Measurements from ENCODE around the gene POLR1E. TPM values are rescaled to one million over a fixed set of nuclear protein-coding genes. Genes with fewer than 3 reads are reported as not detected.

Gene POLR1E
- total RNA-seq, 1 experiment from 2014 or later, result 21.8 TPM

- intact Hi-C loops (cut with micrococcal nuclease; ENCODE audit: unreplicated experiment), result no loop called here
- H3K9me2 ChIP-seq (ENCODE audit: insufficient read depth), result no peaks in the 10 kb centered on the region
- 0 out of 2 replicates have a peak, but pooled peaks cover 7% of the 10 kb centered on the region for H3F3A ChIP-seq (ENCODE audit: insufficient read depth, low read depth)
- TF ChIP-seq EZH2 (IDR thresholded peaks at IDR 0.05; ENCODE audit: low read depth), result no peak
- TF ChIP-seq, protein P1, sequence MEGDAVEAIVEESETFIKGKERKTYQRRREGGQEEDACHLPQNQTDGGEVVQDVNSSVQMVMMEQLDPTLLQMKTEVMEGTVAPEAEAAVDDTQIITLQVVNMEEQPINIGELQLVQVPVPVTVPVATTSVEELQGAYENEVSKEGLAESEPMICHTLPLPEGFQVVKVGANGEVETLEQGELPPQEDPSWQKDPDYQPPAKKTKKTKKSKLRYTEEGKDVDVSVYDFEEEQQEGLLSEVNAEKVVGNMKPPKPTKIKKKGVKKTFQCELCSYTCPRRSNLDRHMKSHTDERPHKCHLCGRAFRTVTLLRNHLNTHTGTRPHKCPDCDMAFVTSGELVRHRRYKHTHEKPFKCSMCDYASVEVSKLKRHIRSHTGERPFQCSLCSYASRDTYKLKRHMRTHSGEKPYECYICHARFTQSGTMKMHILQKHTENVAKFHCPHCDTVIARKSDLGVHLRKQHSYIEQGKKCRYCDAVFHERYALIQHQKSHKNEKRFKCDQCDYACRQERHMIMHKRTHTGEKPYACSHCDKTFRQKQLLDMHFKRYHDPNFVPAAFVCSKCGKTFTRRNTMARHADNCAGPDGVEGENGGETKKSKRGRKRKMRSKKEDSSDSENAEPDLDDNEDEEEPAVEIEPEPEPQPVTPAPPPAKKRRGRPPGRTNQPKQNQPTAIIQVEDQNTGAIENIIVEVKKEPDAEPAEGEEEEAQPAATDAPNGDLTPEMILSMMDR (conservative IDR thresholded peaks at IDR 0.05), result no peak
- POLR2A ChIA-PET (ENCODE audit: unreplicated experiment), result no interaction called here
- H4K20me1 ChIP-seq (ENCODE audit: insufficient read depth), result no peaks in the 10 kb centered on the region; the same call in 1 of the 2 replicates
- H3K4me1 ChIP-seq (replicated peaks; ENCODE audit: insufficient read depth), result peaks cover 16% of the 10 kb centered on the region
- BruUV-seq (replicated peaks), result no TSS peak
- no peak overlapping the region for H3K27ac ChIP-seq
- CTCF ChIA-PET, result no interaction called here
- H3K4me2 ChIP-seq, result no peak overlapping the region
- no peaks in the 10 kb centered on the region for H3K27me3 ChIP-seq (ENCODE audit: insufficient read depth, low read depth)
- peaks cover 53% of the 10 kb centered on the region for H3K79me2 ChIP-seq (ENCODE audit: low read depth)
- DNase-seq, result no peak
- no peak overlapping the region for H2AFZ ChIP-seq
- no peaks in the 10 kb centered on the region for H3K9me3 ChIP-seq (ENCODE audit: insufficient read depth, low read depth)
- H3K36me3 ChIP-seq (ENCODE audit: low read depth), result no peaks in the 10 kb centered on the region
- no peak overlapping the region for H3K4me3 ChIP-seq
Measured at GRCh38 chr9:37451628-37452027, 34.1 kb upstream of the POLR1E start.

- ChIA-PET CTCF (interaction anchor here (0.5 kb wide), 1 partner anchor 10 kb away, joined by 9 read pairs; no protein-coding TSS in a partner anchor), POLR2A (ENCODE audit: unreplicated experiment) (no interaction called here)
- no peak overlapping the region for H3K4me2 ChIP-seq
- H3K79me2 ChIP-seq (ENCODE audit: low read depth), result peaks cover 63% of the 10 kb centered on the region
- peaks cover 16% of the 10 kb centered on the region for H3K4me1 ChIP-seq (replicated peaks; ENCODE audit: insufficient read depth)
- no TSS peak for BruUV-seq (replicated peaks)
- intact Hi-C loops (cut with micrococcal nuclease; ENCODE audit: unreplicated experiment), result no loop called here
- H3K9me3 ChIP-seq (ENCODE audit: insufficient read depth, low read depth), result no peaks in the 10 kb centered on the region
- DNase-seq, result no peak
- no peaks in the 10 kb centered on the region for H3K9me2 ChIP-seq (ENCODE audit: insufficient read depth)
- H4K20me1 ChIP-seq (ENCODE audit: insufficient read depth), result no peaks in the 10 kb centered on the region; the same call in 1 of the 2 replicates
- 0 out of 2 replicates have a peak, but pooled peaks cover 7% of the 10 kb centered on the region for H3F3A ChIP-seq (ENCODE audit: insufficient read depth, low read depth)
- no peak overlapping the region for H3K27ac ChIP-seq
- no peak overlapping the region for H2AFZ ChIP-seq
- H3K27me3 ChIP-seq (ENCODE audit: insufficient read depth, low read depth), result no peaks in the 10 kb centered on the region
- H3K4me3 ChIP-seq, result no peak overlapping the region
- no peaks in the 10 kb centered on the region for H3K36me3 ChIP-seq (ENCODE audit: low read depth)
- no peak for TF ChIP-seq EZH2 (IDR thresholded peaks at IDR 0.05; ENCODE audit: low read depth)
- TF ChIP-seq, protein P1 (conservative IDR thresholded peaks at IDR 0.05), result no peak
Measured at GRCh38 chr9:37452611-37453010, 33.1 kb upstream of the POLR1E start.

DNA sequence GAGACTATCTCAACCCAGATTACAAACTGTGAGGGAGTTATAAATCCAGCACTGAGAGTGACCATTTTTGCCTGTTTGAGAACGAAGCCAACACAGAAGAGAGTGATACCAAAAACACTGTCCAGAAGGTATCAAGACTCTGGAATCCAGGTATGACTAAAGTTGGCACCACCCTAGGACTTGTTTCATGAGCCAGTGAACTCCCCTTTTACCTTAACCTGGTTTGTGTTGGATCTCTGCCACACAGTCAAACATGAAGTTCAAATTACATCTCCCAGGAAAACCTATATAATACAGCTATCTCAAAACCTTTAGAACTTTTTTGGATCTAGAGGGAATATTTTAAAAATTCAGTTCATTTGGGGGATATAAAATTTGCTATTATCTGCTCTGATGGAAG lies 31.9 kb upstream of the POLR1E start:
- Histone ChIP-seq H3F3A (ENCODE audit: insufficient read depth, low read depth) (0 out of 2 replicates have a peak, but pooled peaks cover 7% of the 10 kb centered on the region), H3K9me3 (ENCODE audit: insufficient read depth, low read depth) (no peaks in the 10 kb centered on the region), H3K36me3 (ENCODE audit: low read depth) (no peaks in the 10 kb centered on the region), H3K79me2 (ENCODE audit: low read depth) (peaks cover 69% of the 10 kb centered on the region), H4K20me1 (ENCODE audit: insufficient read depth) (no peaks in the 10 kb centered on the region; the same call in 1 of the 2 replicates), H3K9me2 (ENCODE audit: insufficient read depth) (no peaks in the 10 kb centered on the region), H2AFZ (no peak overlapping the region), H3K4me3 (no peak overlapping the region), H3K27ac (peak overlapping the region; percentile 57), H3K4me2 (peak overlapping the region; percentile 54), H3K4me1 (replicated peaks; ENCODE audit: insufficient read depth) (peaks cover 16% of the 10 kb centered on the region), H3K27me3 (ENCODE audit: insufficient read depth, low read depth) (no peaks in the 10 kb centered on the region)
- peak in 1 of 2 experiments; percentile 49 for DNase-seq
- intact Hi-C loops (cut with micrococcal nuclease; ENCODE audit: unreplicated experiment), result no loop called here
- CTCF ChIA-PET, result no interaction called here
- POLR2A ChIA-PET (ENCODE audit: unreplicated experiment), result interaction anchor here (0.6 kb wide), 1 partner anchor 15 kb away, joined by 3 read pairs; no protein-coding TSS in a partner anchor
- TF ChIP-seq, protein P1 (conservative IDR thresholded peaks at IDR 0.05), result no peak
- TF ChIP-seq EZH2 (IDR thresholded peaks at IDR 0.05; ENCODE audit: low read depth), result no peak
- no TSS peak for BruUV-seq (replicated peaks)
